ENCODE data around the gene TNFRSF8. TPM values are rescaled to one million over a fixed set of nuclear protein-coding genes. Genes with fewer than 3 reads are reported as not detected.

TNFRSF8 gene
- 0.19 TPM in 1 of 2 replicates, not detected in the other for total RNA-seq

DNA sequence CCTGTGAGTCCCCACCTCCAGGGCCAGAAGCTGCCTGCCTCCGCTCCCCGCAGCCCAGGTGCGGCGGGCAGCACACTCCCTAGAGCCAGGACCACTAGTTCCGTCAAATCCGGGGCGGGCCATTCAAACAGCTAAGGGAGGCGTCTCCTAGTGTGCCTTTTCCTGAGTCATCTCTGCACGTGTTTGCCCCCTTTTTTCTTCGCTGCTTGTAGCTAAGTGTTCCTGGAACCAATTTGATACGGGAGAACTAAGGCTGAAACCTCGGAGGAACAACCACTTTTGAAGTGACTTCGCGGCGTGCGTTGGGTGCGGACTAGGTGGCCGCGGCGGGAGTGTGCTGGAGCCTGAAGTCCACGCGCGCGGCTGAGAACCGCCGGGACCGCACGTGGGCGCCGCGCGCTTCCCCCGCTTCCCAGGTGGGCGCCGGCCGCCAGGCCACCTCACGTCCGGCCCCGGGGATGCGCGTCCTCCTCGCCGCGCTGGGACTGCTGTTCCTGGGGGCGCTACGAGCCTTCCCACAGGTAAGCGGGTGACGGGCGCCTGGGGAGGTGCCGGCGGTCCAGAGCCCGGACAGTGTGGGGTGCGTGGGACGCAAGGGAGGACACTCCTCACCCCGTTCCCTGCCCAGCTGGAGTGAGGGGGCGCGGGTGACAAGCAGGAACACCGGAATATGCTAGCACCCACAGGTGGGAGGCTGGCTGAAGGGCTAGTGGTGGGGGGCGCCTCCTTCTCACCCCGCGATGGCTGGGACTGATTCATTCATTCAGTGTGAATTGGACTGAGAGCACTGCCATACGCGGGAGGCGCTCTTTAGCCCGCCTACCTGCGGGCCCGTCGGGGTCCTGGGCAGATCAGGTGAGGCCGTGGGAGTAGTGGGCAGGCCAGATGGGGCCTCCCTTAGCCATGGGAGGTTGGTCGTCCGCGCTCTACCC is at the start of gene TNFRSF8:
TNFRSF8 (plus strand) TSS at position 163 of the 932 bp plus-strand sequence; CDS start at position 459, 296 bp downstream.

DNA sequence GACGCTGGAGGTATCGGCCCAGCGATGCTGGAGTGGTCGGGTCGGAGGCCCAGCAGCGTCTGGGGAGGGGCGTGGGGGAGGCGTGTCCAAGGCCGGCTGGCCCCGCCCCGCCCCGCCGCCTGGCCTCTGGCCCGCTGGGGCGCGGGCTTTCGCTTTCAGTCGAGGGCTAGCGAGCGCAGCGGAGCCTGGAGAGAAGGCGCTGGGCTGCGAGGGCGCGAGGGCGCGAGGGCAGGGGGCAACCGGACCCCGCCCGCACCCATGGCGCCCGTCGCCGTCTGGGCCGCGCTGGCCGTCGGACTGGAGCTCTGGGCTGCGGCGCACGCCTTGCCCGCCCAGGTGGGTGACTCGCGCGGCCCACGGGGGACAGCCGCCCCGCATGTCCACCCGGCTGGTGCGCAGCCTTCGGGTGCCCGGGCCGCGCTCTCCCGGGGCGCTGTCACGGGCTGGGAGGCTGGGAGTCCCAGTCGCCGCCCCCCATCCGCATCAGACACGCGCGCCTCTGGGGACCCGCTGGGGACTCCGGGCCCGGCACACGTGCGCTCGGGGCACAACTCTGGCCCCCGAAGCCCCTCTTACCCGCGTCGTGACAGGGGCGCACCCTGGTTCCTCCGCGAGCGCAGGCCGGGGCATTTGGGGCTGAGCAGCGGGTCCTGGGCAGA is 103.9 kb downstream of the TNFRSF8 start, which contains the start of gene TNFRSF1B:
TNFRSF1B (plus strand) TSS at position 158 of the 659 bp plus-strand sequence; CDS start at position 259, 101 bp downstream.

Small RNA genes lying within 50 kb of the gene (small RNA-seq; reads per million reads assigned to genes)
- not detected for gene AL096840.1
- gene MIR4632 = 0.13 reads per million
- gene MIR6729 = 0.21 reads per million
- not detected for gene RF00019
- not detected for gene RN7SL649P
- not detected for gene RNU6-777P
- gene RPL23AP89 = not detected

Other genes starting within 250 kb of the TNFRSF8 start
- not detected in 2 replicates for gene NPPA, start 215.5 kb upstream of the TNFRSF8 start, total RNA-seq
- gene NPPB, start 204.4 kb upstream of the TNFRSF8 start, total RNA-seq = not detected in 2 replicates
- gene KIAA2013, start 136.9 kb upstream of the TNFRSF8 start, total RNA-seq = 84.7 and 104 TPM in 2 replicates
- 369 and 460 TPM in 2 replicates for gene PLOD1, start 128.6 kb upstream of the TNFRSF8 start, total RNA-seq
- 72.2 and 81.6 TPM in 2 replicates for gene MFN2, start 82.9 kb upstream of the TNFRSF8 start, total RNA-seq
- 29.1 and 34.3 TPM in 2 replicates for gene MIIP, start 43.8 kb upstream of the TNFRSF8 start, total RNA-seq
- gene TNFRSF1B, start 103.7 kb downstream of the TNFRSF8 start, total RNA-seq = 38.6 and 40.5 TPM in 2 replicates
- 36.4 and 37.9 TPM in 2 replicates for gene VPS13D, start 166.7 kb downstream of the TNFRSF8 start, total RNA-seq

Data from vein endothelial cell (primary cell).